GM19035 (cell line): ENCODE data around the gene BRD8.
"Not testable (repeated sequence)": the region's sequence is repeated elsewhere in the genome, so short reads cannot be mapped to it uniquely, and the experiment has no call there.

Experiments
- ATAC-seq: cut with Tn5 transposase; IDR thresholded peaks from one replicate; pipeline ENCODE4 v1.9.1; 2021; ENCODE audit not compliant: unreplicated experiment

The BRD8 gene

GRCh38 chr5:138178516-138179276 lies at the start of gene BRD8, which contains the start of gene KIF20A:
BRD8 (minus strand) TSS chr5:138178630; CDS start chr5:138178614, 16 bp downstream.
KIF20A (plus strand) TSS chr5:138179112; CDS start chr5:138179681, 569 bp downstream.
- ATAC-seq, result peak; percentile 86

DNA sequence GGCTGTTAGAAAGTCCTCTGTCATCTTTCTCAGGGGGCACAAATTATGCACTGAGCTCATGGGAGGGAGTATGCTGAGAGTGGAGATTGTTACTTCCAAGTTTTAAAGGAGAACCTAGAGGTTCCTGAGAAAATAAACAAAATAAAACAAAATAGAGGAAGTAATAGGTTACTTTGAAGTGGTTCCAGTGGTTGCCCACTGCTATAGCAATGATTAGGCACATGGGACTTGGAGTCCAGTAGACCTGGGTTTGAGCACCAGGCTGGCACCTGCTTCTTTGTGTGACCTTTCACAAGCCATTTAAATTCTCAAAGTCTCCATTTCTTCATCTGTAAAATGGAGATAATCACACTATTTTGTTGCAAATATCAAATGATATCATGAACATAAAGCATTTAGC lies 48.5 kb upstream of the BRD8 start:
- ATAC-seq, result no peak

DNA sequence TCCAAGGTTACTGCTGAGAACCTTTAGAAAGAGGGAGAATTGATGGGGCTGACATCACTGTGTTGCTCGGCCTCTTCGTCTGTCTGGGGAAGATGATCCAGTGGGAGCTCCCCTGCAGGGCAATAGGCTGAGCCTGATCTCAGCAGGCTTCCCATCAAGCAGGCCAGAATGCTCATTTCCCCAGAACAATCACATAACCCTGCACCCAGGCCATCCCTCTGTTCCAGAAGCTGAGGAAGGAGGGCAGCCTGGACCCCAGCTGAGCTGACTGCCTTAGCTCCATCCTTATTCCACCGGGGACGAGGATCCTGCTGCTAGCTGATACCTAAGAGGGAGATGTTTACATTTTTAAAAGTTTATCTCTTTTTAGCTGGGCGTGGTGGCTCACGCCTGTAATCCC lies 46.3 kb upstream of the BRD8 start:
- no peak for ATAC-seq

DNA sequence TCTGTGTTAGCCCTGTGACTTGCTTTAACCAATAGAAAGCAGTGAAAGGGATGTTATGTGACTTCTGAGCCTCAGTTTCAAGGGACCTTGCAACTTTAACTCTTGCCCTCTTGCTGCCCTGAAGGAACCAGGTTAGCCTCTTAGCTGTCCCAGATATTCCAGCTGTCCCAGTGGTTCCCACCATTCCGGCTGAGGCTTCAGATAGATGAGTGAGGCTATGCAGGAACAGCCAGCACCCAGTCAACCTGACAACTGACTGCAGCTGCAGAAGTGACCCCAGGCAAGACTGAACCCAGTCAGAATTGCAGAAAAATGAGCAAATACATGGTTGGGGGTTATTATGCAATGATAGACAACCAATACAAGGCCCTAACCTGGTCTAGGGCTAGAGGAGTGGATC lies 45.1 kb upstream of the BRD8 start:
- ATAC-seq, result no peak

DNA sequence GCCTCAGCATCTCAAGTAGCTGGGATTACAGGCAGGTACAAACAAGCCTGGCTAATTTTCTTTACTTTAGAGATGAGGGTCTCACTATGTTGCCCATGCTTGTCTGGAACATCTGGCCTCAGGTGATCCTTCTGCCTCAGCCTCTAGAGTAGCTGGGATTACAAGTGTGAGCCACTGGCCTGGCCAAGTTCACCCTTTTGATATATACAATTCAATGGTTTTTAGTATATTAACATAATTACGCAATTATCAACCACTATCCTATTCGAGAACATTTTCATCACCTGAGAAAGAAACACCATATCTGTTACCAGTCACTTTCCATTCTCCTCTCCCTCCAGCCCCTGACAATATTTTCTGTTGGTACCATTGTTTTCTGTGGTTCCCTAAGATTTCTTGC lies 38.4 kb upstream of the BRD8 start:
- ATAC-seq, result no peak

DNA sequence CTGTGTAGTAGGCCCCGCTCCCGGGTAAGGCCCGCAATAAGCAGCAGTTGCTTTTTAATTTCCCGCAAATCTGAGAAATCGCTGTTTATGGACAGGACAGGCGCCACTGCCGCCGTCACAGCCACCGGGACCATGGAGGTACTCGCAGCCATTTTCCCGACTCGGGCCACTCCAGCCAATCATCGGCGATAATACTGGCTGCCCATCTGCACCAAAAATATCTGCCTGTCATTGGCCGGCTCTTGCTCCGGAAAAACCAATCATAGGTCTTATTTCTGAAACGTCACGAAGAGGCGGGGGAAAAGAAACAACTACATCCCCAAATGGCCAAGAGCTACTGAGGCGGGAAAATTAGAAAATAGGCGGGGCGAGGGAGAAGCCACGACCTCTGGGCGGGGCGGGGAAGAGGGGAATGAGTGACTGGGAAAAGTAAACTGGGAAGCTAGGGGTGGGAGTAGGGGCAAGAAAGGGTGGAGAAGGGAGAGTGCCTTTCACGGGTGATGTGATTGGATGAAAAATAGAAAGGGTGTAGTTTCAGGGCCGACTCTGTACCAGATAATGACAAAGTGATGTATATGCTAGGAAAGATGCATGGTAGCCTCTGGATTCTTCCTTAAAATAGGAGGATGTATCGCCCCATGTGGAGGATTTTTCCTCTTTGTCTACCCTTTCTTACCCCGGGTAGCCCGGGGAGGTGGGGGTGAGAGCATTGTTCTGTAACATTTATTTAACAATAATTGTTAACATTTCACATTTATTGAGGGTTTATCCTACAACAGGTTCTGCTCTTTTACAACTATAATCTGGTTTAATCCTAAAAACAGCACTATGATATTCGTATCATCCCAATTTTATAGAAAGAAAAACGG lies 35.0 kb upstream of the BRD8 start, which contains the start of gene CDC23:
Gene CDC23 (minus strand): TSS at position 163 of the 869 bp plus-strand sequence. CDS start 11 bp downstream, at position 152.
- ATAC-seq, result peak; percentile 97

DNA sequence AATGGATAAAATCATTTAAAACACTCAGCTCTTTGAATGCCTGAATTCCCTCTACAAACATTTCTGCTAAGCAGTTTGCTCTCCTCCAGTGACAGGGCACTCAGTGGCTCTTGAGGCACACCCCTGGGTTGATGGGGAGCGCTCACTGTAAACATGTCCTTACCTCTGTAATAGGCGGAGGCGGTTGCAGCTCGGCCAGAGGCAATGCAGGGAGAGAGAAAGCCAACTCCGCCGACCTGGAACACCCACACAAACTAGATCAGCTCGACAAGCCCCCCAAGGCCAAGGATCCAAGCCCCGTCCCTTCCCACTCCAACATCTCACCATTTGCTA lies 34.4 kb upstream of the BRD8 start:
- ATAC-seq, result peak; percentile 18

DNA sequence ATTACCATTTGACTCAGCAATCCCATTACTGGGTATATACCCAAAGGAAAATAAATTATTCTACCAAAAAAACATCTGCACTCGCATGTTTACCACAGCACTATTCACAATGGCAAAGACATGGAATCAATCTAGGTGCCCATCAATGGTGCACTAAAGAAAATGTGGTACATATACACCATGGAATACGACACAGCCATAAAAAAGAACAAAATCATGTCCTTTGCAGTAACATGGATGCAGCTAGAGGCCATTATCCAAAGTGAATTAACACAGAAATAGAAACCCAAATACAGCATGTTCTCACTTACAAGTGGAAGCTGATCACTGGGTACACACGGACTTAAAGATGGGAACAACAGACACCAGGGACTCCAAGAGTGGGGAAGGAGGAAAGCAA lies 32.6 kb upstream of the BRD8 start:
- ATAC-seq, result no peak

DNA sequence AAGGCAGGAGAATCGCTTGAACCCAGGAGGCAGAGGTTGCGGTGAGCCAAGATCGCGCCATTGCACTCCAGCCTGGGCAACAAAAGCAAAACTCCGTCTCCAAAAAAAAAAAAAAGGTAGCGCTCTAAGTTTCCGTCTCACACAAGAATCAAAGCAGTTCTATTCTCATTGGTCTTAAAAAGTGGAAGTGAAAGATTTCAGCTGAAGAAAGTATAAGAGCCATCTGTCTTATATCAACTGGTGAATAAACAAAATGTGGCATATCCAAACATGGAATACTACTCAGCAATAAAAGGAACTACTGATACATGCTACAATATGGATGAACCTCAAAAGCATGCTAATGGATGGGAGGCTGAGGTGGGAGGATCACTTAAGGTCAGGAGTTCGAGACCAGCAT lies 15.4 kb upstream of the BRD8 start:
- ATAC-seq, result not testable (repeated sequence)

GRCh38 chr5:138192826-138193225 lies 14.4 kb upstream of the BRD8 start:
- ATAC-seq, result no peak

GRCh38 chr5:138188626-138189025 lies 10.2 kb upstream of the BRD8 start:
- ATAC-seq, result no peak

DNA sequence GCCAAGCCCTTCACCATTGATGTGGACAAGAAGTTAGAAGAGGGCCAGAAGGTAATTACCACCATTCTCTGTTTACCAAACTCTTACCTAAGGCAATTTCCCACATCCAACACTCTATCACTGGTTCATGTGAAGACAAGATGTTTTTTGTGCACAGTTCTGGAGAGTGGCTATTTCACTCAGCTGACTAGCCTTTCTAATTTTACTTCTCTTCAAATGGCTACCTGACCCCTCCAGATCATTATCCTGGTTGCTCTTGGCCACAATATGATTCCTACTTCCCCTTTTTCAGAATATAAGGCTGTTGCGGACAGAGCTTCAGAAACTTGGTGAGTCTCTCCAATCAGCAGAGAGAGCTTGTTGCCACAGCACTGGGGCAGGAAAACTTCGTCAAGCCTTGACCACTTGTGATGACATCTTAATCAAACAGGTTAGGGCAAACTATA lies 7.6 kb upstream of the BRD8 start:
- no peak for ATAC-seq

- no peak for ATAC-seq
These were observed 4.4 kb upstream of the BRD8 start for GRCh38 chr5:138182808-138183207.

DNA sequence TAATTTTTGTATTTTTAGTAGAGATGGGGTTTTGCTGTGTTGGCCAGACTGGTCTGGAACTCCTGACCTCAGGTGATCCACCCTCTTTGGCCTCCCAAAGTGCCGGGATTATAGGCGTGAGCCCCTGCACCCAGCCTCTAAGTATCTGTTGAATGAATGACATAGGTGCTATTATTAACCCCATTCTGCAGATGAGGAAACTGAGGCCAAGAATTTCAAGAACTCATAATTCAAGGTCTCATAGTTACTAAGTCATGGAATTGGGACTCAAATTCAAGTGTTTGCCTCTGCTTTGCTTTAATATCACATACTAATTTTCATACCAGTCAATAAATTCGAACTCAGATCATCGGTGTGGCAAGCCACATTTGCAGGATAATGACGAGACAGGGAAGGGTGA lies 2.4 kb upstream of the BRD8 start:
- ATAC-seq, result no peak

- ATAC-seq, result no peak
These were observed 1.9 kb upstream of the BRD8 start for GRCh38 chr5:138180183-138180782.

GRCh38 chr5:138179277-138179857 lies 937 bp upstream of the BRD8 start:
- peak; percentile 18 for ATAC-seq

DNA sequence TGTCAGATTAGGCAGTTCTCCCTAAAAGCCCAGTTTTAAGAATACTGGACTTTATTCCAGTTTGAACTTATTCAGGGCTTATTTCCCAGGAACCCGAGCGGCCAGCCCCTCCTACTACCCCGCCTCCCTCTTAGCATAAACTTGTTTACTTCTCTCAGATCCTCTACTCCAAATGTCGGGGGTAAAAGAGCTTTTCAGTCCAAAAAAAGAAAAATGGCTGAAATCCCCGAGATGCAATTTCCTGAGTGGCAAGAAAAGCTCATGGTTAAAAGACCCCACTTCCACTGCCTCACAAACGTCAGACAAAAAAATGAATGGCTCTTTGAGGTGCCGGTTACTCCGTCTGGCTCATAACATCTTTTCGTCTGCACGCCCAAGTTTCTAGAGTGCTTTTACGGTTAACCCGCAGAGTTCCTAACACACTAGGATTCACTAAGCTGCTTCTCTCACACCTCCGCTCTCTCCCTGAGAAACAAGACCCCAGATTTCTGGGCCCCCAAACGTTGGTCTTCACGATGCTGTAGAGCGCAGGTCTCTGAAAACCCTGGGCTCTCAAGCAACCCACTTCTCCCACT lies 402 bp downstream of the BRD8 start:
- peak; percentile 22 for ATAC-seq

DNA sequence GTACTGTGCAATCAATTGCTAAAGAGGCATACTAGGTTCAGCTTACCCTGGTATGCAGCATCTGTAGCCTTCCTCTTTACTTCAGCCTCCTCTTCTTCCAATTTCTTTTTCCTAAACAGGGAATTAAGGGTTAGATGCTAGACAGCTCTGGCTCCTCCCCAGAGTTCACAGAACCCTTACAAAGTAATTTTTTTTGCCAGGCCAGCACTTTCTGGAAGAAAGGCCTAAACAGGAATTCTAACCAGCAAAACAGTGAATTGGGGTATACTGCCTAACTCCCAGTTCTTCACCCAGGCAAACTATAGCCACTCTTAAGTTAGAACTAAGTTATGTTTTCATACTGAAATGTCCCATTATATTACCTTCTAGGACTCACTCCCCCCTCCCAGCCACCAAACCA lies 8.1 kb downstream of the BRD8 start:
- no peak for ATAC-seq

GRCh38 chr5:138169124-138169523 lies 9.3 kb downstream of the BRD8 start:
- no peak for ATAC-seq

DNA sequence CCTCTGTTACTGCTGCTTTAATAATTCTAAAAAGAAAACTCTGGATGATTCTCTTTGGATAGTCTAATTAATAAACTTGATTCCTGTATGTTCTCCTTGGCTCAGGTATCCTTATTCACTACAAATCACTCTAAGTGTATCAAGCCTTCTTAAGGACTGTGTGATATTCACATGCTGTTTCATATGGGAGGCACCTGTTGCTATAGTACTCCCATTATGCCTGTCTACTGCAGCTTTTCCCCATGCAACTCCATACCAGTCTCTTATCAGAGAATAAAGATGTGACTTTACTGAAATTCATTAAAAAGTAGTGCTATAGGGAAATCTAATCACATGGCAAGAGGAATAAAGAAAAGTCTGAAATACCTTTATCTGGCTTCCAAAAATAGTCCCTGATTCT lies 14.7 kb downstream of the BRD8 start:
- no peak for ATAC-seq

DNA sequence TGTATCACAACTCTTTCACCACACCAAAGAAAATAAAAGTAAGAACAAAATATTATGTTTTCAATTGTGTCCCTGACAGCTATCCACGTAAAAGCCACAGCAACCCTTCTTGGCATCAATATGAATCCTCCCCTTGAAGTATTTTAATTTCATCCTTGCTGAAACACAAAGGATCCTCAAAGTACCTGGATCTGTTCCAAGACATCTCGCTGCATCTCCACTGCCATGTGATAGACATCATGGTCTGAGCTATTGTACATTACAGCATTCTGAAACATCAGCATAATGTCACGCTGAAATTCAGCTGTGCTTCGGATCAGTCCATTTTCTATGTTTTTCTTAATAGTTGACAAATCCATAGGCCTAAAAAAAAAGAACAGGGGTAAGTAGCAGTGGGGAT lies 17.7 kb downstream of the BRD8 start:
- ATAC-seq, result no peak
